DND-41 (cell line): ENCODE measurements around the gene MEGF6.

ENCODE experiments used
- CTCF ChIP-seq: IDR thresholded peaks from 2 replicates; pipeline ENCODE4 v1.5.1; 2012; ENCODE audit warnings: borderline replicate concordance, low read length, moderate library complexity, mild to moderate bottlenecking; ENCODE audit not compliant: poor library complexity, severe bottlenecking; ENCODE audit errors: extremely low read depth
- EZH2 ChIP-seq: IDR thresholded peaks from 3 replicates; pipeline ENCODE4 v1.6.1; 2012; ENCODE audit warnings: borderline replicate concordance, low read depth, mild to moderate bottlenecking, moderate library complexity, low read length, inconsistent platforms; ENCODE audit not compliant: severe bottlenecking

- TF ChIP-seq CTCF (no peak), EZH2 (no peak)
Observed at GRCh38 chr1:3595949-3596348, 15.4 kb downstream of the MEGF6 start.
